RWPE2 (cell line): ENCODE measurements around the gene SEMA6D.

Experiments used
- ATAC-seq: fragments of 200-7000 bp; cut with Tn5 transposase; 3 replicates; pipeline ENCODE4 v1.9.1; 2021; ENCODE audit warnings: low read depth
- DNase-seq: peaks from one replicate; pipeline ENCODE4 v3.0.0-alpha.2; 2020; ENCODE audit warnings: low spot score
- H3K27ac ChIP-seq: fragments of 450-650 bp; 2 replicates; pipeline ENCODE4 v1.5.1; 2017; ENCODE audit warnings: mild to moderate bottlenecking; ENCODE audit not compliant: poor library complexity, severe bottlenecking
- H3K27me3 ChIP-seq: fragments of 250-450 bp; sonication (Bioruptor Pico); 2 replicates; pipeline ENCODE4 v1.5.1; 2021; ENCODE audit warnings: mild to moderate bottlenecking, moderate library complexity; ENCODE audit not compliant: insufficient read depth, poor library complexity, severe bottlenecking
- H3K36me3 ChIP-seq: fragments of 250-450 bp; sonication (Bioruptor Pico); 2 replicates; pipeline ENCODE4 v1.5.1; 2020; ENCODE audit warnings: low read depth, mild to moderate bottlenecking, moderate library complexity
- H3K4me1 ChIP-seq: fragments of 250-450 bp; sonication (Bioruptor Pico); 2 replicates; pipeline ENCODE4 v1.5.1; 2021; ENCODE audit warnings: mild to moderate bottlenecking, moderate library complexity; ENCODE audit not compliant: insufficient read depth, poor library complexity, severe bottlenecking
- H3K4me3 ChIP-seq: fragments of 250-450 bp; sonication (Bioruptor Pico); 2 replicates; pipeline ENCODE4 v1.5.1; 2021; ENCODE audit warnings: mild to moderate bottlenecking, moderate library complexity; ENCODE audit not compliant: severe bottlenecking
- H3K9me3 ChIP-seq: fragments of 250-450 bp; sonication (Bioruptor Pico); 2 replicates; pipeline ENCODE4 v1.5.1; 2021; ENCODE audit warnings: mild to moderate bottlenecking, moderate library complexity; ENCODE audit not compliant: severe bottlenecking
- CTCF ChIP-seq: fragments of 450-650 bp; IDR thresholded peaks from one replicate; pipeline ENCODE4 v1.5.1; 2017; ENCODE audit warnings: mild to moderate bottlenecking, moderate library complexity; ENCODE audit not compliant: poor library complexity, severe bottlenecking

Gene SEMA6D

GRCh38 chr15:47707391-47707790, 9.9 kb upstream of the SEMA6D start:
- TF ChIP-seq CTCF: no peak
- Histone ChIP-seq H3K27ac (no peak overlapping the region), H3K27me3 (no peaks in the 10 kb centered on the region)

GRCh38 chr15:47708161-47708980, 8.9 kb upstream of the SEMA6D start:
- H3K4me1 ChIP-seq: no peaks in the 10 kb centered on the region
- H3K27me3 ChIP-seq: no peaks in the 10 kb centered on the region
- H3K4me3 ChIP-seq: no peak overlapping the region
- no peaks in the 10 kb centered on the region for H3K36me3 ChIP-seq
- TF ChIP-seq CTCF: no peak
- DNase-seq (no peak), ATAC-seq (no peak)
- no peaks in the 10 kb centered on the region for H3K9me3 ChIP-seq
- H3K27ac ChIP-seq: no peak overlapping the region

More at GRCh38 chr15:47707391-47707790, 9.9 kb upstream of the SEMA6D start:
- Histone ChIP-seq H3K9me3 (no peaks in the 10 kb centered on the region), H3K4me3 (no peak overlapping the region), H3K36me3 (no peaks in the 10 kb centered on the region), H3K4me1 (no peaks in the 10 kb centered on the region)
- DNase-seq (no peak), ATAC-seq (no peak)

GRCh38 chr15:47711655-47712054, 5.7 kb upstream of the SEMA6D start:
- H3K27ac ChIP-seq: no peak overlapping the region
- H3K36me3 ChIP-seq: no peaks in the 10 kb centered on the region
- peaks cover 2% of the 10 kb centered on the region for H3K4me1 ChIP-seq
- DNase-seq (no peak), ATAC-seq (no peak)
- no peaks in the 10 kb centered on the region for H3K9me3 ChIP-seq
- H3K27me3 ChIP-seq: no peaks in the 10 kb centered on the region
- peak; percentile 98 for TF ChIP-seq CTCF
- no peak overlapping the region for H3K4me3 ChIP-seq

- DNase-seq (no peak), ATAC-seq (no peak)
- Histone ChIP-seq H3K4me3 (no peak overlapping the region), H3K27ac (no peak overlapping the region), H3K36me3 (no peaks in the 10 kb centered on the region), H3K9me3 (no peaks in the 10 kb centered on the region), H3K4me1 (peaks cover 2% of the 10 kb centered on the region), H3K27me3 (no peaks in the 10 kb centered on the region)
- TF ChIP-seq CTCF: no peak
Observed at GRCh38 chr15:47715402-47715801, 1.9 kb upstream of the SEMA6D start.

GRCh38 chr15:47715856-47716445, 1.4 kb upstream of the SEMA6D start:
- no peak for TF ChIP-seq CTCF
- DNase-seq (no peak), ATAC-seq (no peak)
- no peak overlapping the region for H3K4me3 ChIP-seq
- peaks cover 2% of the 10 kb centered on the region for H3K4me1 ChIP-seq
- no peaks in the 10 kb centered on the region for H3K9me3 ChIP-seq
- H3K27me3 ChIP-seq: no peaks in the 10 kb centered on the region
- no peak overlapping the region for H3K27ac ChIP-seq
- no peaks in the 10 kb centered on the region for H3K36me3 ChIP-seq
